HepG2 (cell line): ENCODE measurements around the gene C16orf89. TPM values are rescaled to one million over a fixed set of nuclear protein-coding genes. Genes with fewer than 3 reads are reported as not detected.

ENCODE experiments used
- ARID4A ChIP-seq: sonication (generic); formaldehyde crosslinking; IDR thresholded peaks from 2 replicates; pipeline ENCODE4 v1.5.0; 2020; ENCODE audit warnings: mild to moderate bottlenecking, missing genetic modification reagents, borderline replicate concordance
- ATF5 ChIP-seq: sonication (generic); formaldehyde crosslinking; IDR thresholded peaks from 2 replicates; pipeline ENCODE4 v1.4.0; 2020; ENCODE audit warnings: mild to moderate bottlenecking, low read depth, missing genetic modification reagents
- BORCS8-MEF2B ChIP-seq: sonication (generic); formaldehyde crosslinking; IDR thresholded peaks from 2 replicates; pipeline ENCODE4 v1.8.0; 2022; ENCODE audit warnings: mild to moderate bottlenecking, missing genetic modification reagents
- CENPX ChIP-seq: sonication (generic); formaldehyde crosslinking; IDR thresholded peaks from 2 replicates; pipeline ENCODE4 v1.9.0; 2021; ENCODE audit warnings: mild to moderate bottlenecking, missing genetic modification reagents, moderate library complexity
- DNMT3B ChIP-seq: conservative IDR thresholded peaks from 2 replicates; pipeline ENCODE4 v1.6.1; 2016; ENCODE audit warnings: missing biosample characterization, control low read depth
- GATAD2A ChIP-seq: IDR thresholded peaks from 2 replicates; pipeline ENCODE4 v1.6.1; 2016
- HOXA7 ChIP-seq: sonication (generic); formaldehyde crosslinking; IDR thresholded peaks from 2 replicates; pipeline ENCODE4 v1.8.1; 2022; ENCODE audit warnings: mild to moderate bottlenecking, missing genetic modification reagents, moderate library complexity
- KDM1A ChIP-seq: IDR thresholded peaks from 2 replicates; pipeline ENCODE4 v1.6.1; 2016; ENCODE audit warnings: missing compliant biosample characterization
- MXD4 ChIP-seq: IDR thresholded peaks from 2 replicates; pipeline ENCODE4 v1.6.1; 2016; ENCODE audit warnings: mild to moderate bottlenecking, missing biosample characterization, missing genetic modification reagents
- NCOA1 ChIP-seq: sonication (generic); formaldehyde crosslinking; IDR thresholded peaks from 2 replicates; pipeline ENCODE4 v1.9.0; 2021; ENCODE audit warnings: missing genetic modification reagents
- PCBP1 ChIP-seq: fragments of 200-400 bp; formaldehyde crosslinking; IDR thresholded peaks from 2 replicates; pipeline ENCODE4 v1.6.1; 2017; ENCODE audit warnings: mild to moderate bottlenecking, low read depth, low read length, borderline replicate concordance
- RFX5 ChIP-seq: IDR thresholded peaks from 2 replicates; pipeline ENCODE4 v1.6.1; 2011; ENCODE audit warnings: low read depth, low read length, improper control_type of control experiment
- RXRB ChIP-seq: IDR thresholded peaks from 2 replicates; pipeline ENCODE4 v1.6.1; 2016; ENCODE audit warnings: borderline replicate concordance, missing genetic modification reagents, missing compliant biosample characterization
- SALL1 ChIP-seq: sonication (generic); formaldehyde crosslinking; IDR thresholded peaks from 2 replicates; pipeline ENCODE4 v1.8.0; 2022; ENCODE audit warnings: mild to moderate bottlenecking, missing genetic modification reagents
- SOX6 ChIP-seq, 2 experiments: fragments of 450-650 bp in 1 of 2; sonication (generic) in 1 of 2; formaldehyde crosslinking in 1 of 2; IDR thresholded peaks; 2 replicates each; pipeline versions ENCODE4 v1.4.0 to v1.6.1; 2017 to 2020; ENCODE audit warnings: antibody characterized with exemption in 1 of 2, mild to moderate bottlenecking in 1 of 2, missing genetic modification reagents in 1 of 2
- ZFX ChIP-seq: sonication (generic); formaldehyde crosslinking; IDR thresholded peaks from 2 replicates; pipeline ENCODE4 v1.4.0; 2020; ENCODE audit warnings: mild to moderate bottlenecking, low read depth, missing genetic modification reagents, moderate library complexity
- ZNF414 ChIP-seq: sonication (generic); formaldehyde crosslinking; IDR thresholded peaks from 2 replicates; pipeline ENCODE4 v1.5.0; 2020; ENCODE audit warnings: missing genetic modification reagents
- ZNF530 ChIP-seq: sonication (generic); formaldehyde crosslinking; IDR thresholded peaks from 2 replicates; pipeline ENCODE4 v1.5.0; 2020; ENCODE audit warnings: low read depth, mild to moderate bottlenecking, missing genetic modification reagents
- polyA plus RNA-seq, 8 experiments: library from polyadenylated mRNA; depleted of rRNA in 3 of 8; stranded (reverse) in 7 of 8; unstranded in 1 of 8; fragments of >200 nt; fragmentation: Illumina TruSeq in 4 of 8; extraction: Trizol in 4 of 8; gene quantifications; 2 replicates each; pipeline versions ENCODE4 v1.2.1 to v1.2.3, GENCODE V29; 2011 to 2016; ENCODE audit warnings: low read depth in 4 of 8, missing spikeins in 1 of 8, mixed read lengths in 1 of 8; ENCODE audit not compliant: insufficient read depth in 1 of 8
- total RNA-seq, 5 experiments: library from RNA; depleted of rRNA; stranded (reverse); fragments of >200 nt; fragmentation: Illumina TruSeq; extraction: Trizol; gene quantifications; 2 replicates each; pipeline ENCODE4 v1.2.3, GENCODE V29; 2016; ENCODE audit warnings: low read depth in 1 of 5
- TF ChIP-seq, protein P1 (sequence below): sonication (generic); formaldehyde crosslinking; IDR thresholded peaks from 2 replicates; pipeline ENCODE4 v1.4.0; 2020; ENCODE audit warnings: missing genetic modification reagents, mild to moderate bottlenecking, borderline replicate concordance
- TF ChIP-seq, protein P2 (sequence below): sonication (generic); formaldehyde crosslinking; IDR thresholded peaks from 2 replicates; pipeline ENCODE4 v1.4.0; 2020; ENCODE audit warnings: missing genetic modification reagents
- TF ChIP-seq, protein P3 (sequence below): sonication (generic); formaldehyde crosslinking; IDR thresholded peaks from 2 replicates; pipeline ENCODE4 v1.9.0; 2022; ENCODE audit warnings: low read depth, missing genetic modification reagents

Gene C16orf89
- total and polyA plus RNA-seq, 2 of the 13 experiments (the other 11 are each of a cell fraction or from before 2014, with no cell fraction given), result 1.9 to 3.4 TPM

DNA sequence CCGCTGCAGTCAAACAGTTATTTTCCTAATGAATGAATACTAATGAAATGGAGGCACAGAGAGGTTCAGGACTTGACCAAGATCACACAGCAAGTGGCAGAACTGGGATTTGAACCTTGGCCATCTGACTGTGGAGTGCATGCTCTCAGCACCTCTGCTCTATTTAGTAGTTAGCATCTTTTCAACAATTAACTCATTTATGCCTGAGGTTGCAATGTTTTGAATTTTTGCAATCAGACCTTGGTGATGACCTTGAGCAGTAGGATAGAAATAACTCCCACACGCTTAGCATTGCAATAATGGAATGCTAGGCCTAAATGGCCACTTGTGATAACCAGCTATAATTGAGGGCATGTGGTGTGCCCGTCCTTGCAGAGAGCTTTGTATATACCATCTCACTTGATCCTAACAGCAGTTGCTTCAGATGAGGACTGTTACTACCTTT is 63.0 kb downstream of the C16orf89 start (continued):
- TF ChIP-seq ARID4A (peak; percentile 20; the same call in 1 of the 2 replicates), HOXA7 (no peak), GATAD2A (CRISPR knock-in tag) (0 out of 2 replicates have a peak, but pooled peaks have one; percentile 24), CENPX (CRISPR knock-in tag) (no peak), ZNF414 (CRISPR knock-in tag) (no peak), PCBP1 (no peak), RFX5 (no peak), NCOA1 (CRISPR knock-in tag) (0 out of 2 replicates have a peak, but pooled peaks have one; percentile 29), KDM1A (CRISPR knock-in tag) (peak; percentile 79; the same call in 1 of the 2 replicates), MXD4 (no peak), RXRB (CRISPR knock-in tag) (no peak), ATF5 (CRISPR knock-in tag) (no peak), BORCS8-MEF2B (no peak), SALL1 (no peak; the same call in 1 of the 2 replicates), SOX6 (IDR thresholded peaks at IDR 0.05) (no peak), SOX6 (CRISPR knock-in tag; IDR thresholded peaks at IDR 0.05) (0 out of 2 replicates have a peak, but pooled peaks have one; percentile 11), ZFX (CRISPR knock-in tag) (peak; percentile 49; the same call in 1 of the 2 replicates), ZNF530 (no peak), DNMT3B (CRISPR knock-in tag) (no peak)
- TF ChIP-seq, protein P1, sequence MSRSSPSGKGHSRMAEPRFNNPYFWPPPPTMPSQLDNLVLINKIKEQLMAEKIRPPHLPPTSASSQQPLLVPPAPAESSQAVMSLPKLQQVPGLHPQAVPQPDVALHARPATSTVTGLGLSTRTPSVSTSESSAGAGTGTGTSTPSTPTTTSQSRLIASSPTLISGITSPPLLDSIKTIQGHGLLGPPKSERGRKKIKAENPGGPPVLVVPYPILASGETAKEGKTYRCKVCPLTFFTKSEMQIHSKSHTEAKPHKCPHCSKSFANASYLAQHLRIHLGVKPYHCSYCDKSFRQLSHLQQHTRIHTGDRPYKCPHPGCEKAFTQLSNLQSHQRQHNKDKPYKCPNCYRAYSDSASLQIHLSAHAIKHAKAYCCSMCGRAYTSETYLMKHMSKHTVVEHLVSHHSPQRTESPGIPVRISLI (CRISPR knock-in tag), result no peak
- TF ChIP-seq, protein P2, sequence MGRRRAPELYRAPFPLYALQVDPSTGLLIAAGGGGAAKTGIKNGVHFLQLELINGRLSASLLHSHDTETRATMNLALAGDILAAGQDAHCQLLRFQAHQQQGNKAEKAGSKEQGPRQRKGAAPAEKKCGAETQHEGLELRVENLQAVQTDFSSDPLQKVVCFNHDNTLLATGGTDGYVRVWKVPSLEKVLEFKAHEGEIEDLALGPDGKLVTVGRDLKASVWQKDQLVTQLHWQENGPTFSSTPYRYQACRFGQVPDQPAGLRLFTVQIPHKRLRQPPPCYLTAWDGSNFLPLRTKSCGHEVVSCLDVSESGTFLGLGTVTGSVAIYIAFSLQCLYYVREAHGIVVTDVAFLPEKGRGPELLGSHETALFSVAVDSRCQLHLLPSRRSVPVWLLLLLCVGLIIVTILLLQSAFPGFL (CRISPR knock-in tag), result no peak
- TF ChIP-seq, protein P3, sequence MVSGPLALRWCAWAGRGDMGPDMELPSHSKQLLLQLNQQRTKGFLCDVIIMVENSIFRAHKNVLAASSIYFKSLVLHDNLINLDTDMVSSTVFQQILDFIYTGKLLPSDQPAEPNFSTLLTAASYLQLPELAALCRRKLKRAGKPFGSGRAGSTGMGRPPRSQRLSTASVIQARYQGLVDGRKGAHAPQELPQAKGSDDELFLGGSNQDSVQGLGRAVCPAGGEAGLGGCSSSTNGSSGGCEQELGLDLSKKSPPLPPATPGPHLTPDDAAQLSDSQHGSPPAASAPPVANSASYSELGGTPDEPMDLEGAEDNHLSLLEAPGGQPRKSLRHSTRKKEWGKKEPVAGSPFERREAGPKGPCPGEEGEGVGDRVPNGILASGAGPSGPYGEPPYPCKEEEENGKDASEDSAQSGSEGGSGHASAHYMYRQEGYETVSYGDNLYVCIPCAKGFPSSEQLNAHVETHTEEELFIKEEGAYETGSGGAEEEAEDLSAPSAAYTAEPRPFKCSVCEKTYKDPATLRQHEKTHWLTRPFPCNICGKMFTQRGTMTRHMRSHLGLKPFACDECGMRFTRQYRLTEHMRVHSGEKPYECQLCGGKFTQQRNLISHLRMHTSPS (CRISPR knock-in tag), result no peak
